DOHH2 (cell line): ENCODE data around the gene TMEM221.
A peak's percentile ranks its signal among the peaks of the same experiment; 100 is the strongest.

Experiments
- EZH2phosphoT487 ChIP-seq: fragments of 200-600 bp; sonication (generic); IDR thresholded peaks from 2 replicates; pipeline ENCODE4 v1.6.1; 2017; ENCODE audit warnings: borderline replicate concordance, mild to moderate bottlenecking, antibody characterized with exemption, low read length, moderate library complexity, mixed read lengths
- TF ChIP-seq, protein P1 (sequence below): fragments of 200-600 bp; sonication (generic); IDR thresholded peaks from one replicate; pipeline ENCODE4 v1.5.1; 2014; ENCODE audit warnings: antibody characterized with exemption, mild to moderate bottlenecking, low read depth, low read length; ENCODE audit not compliant: poor library complexity, severe bottlenecking

DNA sequence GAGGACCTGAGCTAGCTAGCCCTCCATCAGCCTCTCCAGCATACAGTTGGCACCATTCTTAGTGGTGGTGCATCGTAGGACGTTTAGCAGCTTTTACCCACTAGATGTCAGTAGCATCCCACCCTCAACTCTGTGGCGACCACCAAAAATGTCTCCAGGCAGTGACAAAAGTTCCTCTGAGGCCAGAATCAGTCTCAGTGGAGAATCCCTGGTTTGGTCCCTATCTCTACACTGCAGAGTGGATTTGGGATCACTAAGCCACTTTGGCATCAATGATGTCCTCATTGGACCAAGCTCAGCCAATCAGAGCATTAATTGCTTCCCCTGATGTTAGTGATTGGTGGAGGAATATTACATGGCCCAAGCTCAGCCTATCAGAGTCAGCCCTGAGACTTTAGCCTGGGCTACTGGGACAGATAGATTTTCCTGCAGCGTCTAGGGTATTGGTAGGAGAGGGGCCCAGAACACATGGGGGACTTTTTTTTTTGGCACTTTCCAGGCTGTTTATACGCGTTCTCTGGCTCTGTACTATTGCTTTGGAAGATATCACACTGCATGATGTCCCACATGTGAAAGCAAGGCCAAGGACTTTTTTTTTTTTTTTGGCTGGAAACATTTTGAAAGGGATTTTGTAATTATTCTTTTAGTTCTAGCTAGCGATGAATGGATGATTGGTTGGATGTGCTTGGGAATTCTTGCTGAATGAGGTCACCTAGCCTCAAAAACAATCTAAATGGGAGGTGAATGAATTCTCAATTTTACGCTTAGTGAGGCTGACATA, 7.0 kb downstream of the TMEM221 start:
- TF ChIP-seq, protein P1, sequence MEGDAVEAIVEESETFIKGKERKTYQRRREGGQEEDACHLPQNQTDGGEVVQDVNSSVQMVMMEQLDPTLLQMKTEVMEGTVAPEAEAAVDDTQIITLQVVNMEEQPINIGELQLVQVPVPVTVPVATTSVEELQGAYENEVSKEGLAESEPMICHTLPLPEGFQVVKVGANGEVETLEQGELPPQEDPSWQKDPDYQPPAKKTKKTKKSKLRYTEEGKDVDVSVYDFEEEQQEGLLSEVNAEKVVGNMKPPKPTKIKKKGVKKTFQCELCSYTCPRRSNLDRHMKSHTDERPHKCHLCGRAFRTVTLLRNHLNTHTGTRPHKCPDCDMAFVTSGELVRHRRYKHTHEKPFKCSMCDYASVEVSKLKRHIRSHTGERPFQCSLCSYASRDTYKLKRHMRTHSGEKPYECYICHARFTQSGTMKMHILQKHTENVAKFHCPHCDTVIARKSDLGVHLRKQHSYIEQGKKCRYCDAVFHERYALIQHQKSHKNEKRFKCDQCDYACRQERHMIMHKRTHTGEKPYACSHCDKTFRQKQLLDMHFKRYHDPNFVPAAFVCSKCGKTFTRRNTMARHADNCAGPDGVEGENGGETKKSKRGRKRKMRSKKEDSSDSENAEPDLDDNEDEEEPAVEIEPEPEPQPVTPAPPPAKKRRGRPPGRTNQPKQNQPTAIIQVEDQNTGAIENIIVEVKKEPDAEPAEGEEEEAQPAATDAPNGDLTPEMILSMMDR = peak; percentile 76
- TF ChIP-seq EZH2phosphoT487 = no peak
